ENCODE measurements around the gene AFTPH. TPM values are rescaled to one million over a fixed set of nuclear protein-coding genes. Genes with fewer than 3 reads are reported as not detected.
"Not testable (repeated sequence)": the region's sequence is repeated elsewhere in the genome, so short reads cannot be mapped to it uniquely, and the experiment has no call there.

The AFTPH gene
- total RNA-seq, 4 donors from 2014 or later: 51.7 to 56.7 (median 53.2) TPM

GRCh38 chr2:64526034-64526433 lies 1.9 kb downstream of the AFTPH start:
- DNase-seq: no peak
- Histone ChIP-seq H3K4me1 (peaks cover 0 to 7% of the 10 kb centered on the region in 2 donors), H3K4me3 (replicated peaks in 1 of 3) (no peak overlapping the region), H3K36me3 (no peaks in the 10 kb centered on the region), H3K27ac (no peak overlapping the region), H3K9me3 (no peaks in the 10 kb centered on the region), H3K27me3 (no peaks in the 10 kb centered on the region)
- TF ChIP-seq POLR2A (IDR thresholded peaks at IDR 0.05): no peak
- no peak for TF ChIP-seq CTCF (IDR thresholded peaks at IDR 0.05)
- intact Hi-C loops (cut with DNase I): no loop called here
- WGBS, 2 donors: 75 to 78% methylated on average over 3 of the region's 3 CpGs

GRCh38 chr2:64530946-64531345 lies 6.8 kb downstream of the AFTPH start:
- H3K27ac ChIP-seq; H3K4me1 ChIP-seq; H3K36me3 ChIP-seq; H3K4me3 ChIP-seq (replicated peaks in 1 of 3); intact Hi-C loops (cut with DNase I); H3K27me3 ChIP-seq; DNase-seq; H3K9me3 ChIP-seq: not testable (repeated sequence)
- 91 to 92% methylated on average over 2 of the region's 2 CpGs for WGBS, 2 donors

GRCh38 chr2:64532030-64532429 lies 7.9 kb downstream of the AFTPH start:
- no peak overlapping the region for H3K4me3 ChIP-seq (replicated peaks in 1 of 3)
- no peaks in the 10 kb centered on the region for H3K36me3 ChIP-seq
- TF ChIP-seq POLR2A (IDR thresholded peaks at IDR 0.05) (no peak), CTCF (IDR thresholded peaks at IDR 0.05) (no peak)
- intact Hi-C loops (cut with DNase I): no loop called here
- no peak for DNase-seq
- no peaks in the 10 kb centered on the region for H3K9me3 ChIP-seq
- H3K27me3 ChIP-seq: no peaks in the 10 kb centered on the region
- no peak overlapping the region for H3K27ac ChIP-seq
- H3K4me1 ChIP-seq: peaks cover 0 to 2% of the 10 kb centered on the region in 2 donors

- no peak for DNase-seq
- Histone ChIP-seq H3K36me3 (no peaks in the 10 kb centered on the region), H3K9me3 (no peaks in the 10 kb centered on the region), H3K27me3 (no peaks in the 10 kb centered on the region), H3K4me3 (replicated peaks in 1 of 3) (no peak overlapping the region), H3K27ac (no peak overlapping the region), H3K4me1 (peaks cover 0 to 2% of the 10 kb centered on the region in 2 donors)
- intact Hi-C loops (cut with DNase I): no loop called here
- TF ChIP-seq CTCF (IDR thresholded peaks at IDR 0.05) (no peak), POLR2A (IDR thresholded peaks at IDR 0.05) (no peak)
These were observed 9.8 kb downstream of the AFTPH start for GRCh38 chr2:64533882-64534281.

GRCh38 chr2:64534363-64534762 lies 10.2 kb downstream of the AFTPH start:
- intact Hi-C loops (cut with DNase I): no loop called here
- peaks cover 0 to 2% of the 10 kb centered on the region in 2 donors for H3K4me1 ChIP-seq
- H3K9me3 ChIP-seq: no peaks in the 10 kb centered on the region
- H3K27ac ChIP-seq: no peak overlapping the region
- H3K36me3 ChIP-seq: no peaks in the 10 kb centered on the region
- 86 to 94% methylated on average over 3 of the region's 3 CpGs for WGBS, 2 donors
- no peak overlapping the region for H3K4me3 ChIP-seq (replicated peaks in 1 of 3)
- TF ChIP-seq POLR2A (IDR thresholded peaks at IDR 0.05) (no peak), CTCF (IDR thresholded peaks at IDR 0.05) (no peak)
- H3K27me3 ChIP-seq: no peaks in the 10 kb centered on the region
- DNase-seq: no peak

- TF ChIP-seq POLR2A (IDR thresholded peaks at IDR 0.05) (no peak), CTCF (IDR thresholded peaks at IDR 0.05) (no peak)
- Histone ChIP-seq H3K4me3 (replicated peaks in 1 of 3) (no peak overlapping the region), H3K4me1 (peaks cover 0 to 2% of the 10 kb centered on the region in 2 donors), H3K27me3 (no peaks in the 10 kb centered on the region), H3K27ac (no peak overlapping the region), H3K9me3 (no peaks in the 10 kb centered on the region), H3K36me3 (no peaks in the 10 kb centered on the region)
- intact Hi-C loops (cut with DNase I): no loop called here
- 93 to 97% methylated on average over 1 of the region's 1 CpG for WGBS, 2 donors
- DNase-seq: no peak
These were observed 10.9 kb downstream of the AFTPH start for GRCh38 chr2:64535024-64535423.
